ENCODE data around the gene XRN2. TPM values are rescaled to one million over a fixed set of nuclear protein-coding genes. Genes with fewer than 3 reads are reported as not detected.

The XRN2 gene
- polyA plus RNA-seq, 1 donor from 2014 or later = 142 TPM

GRCh38 chr20:21309678-21310467 is 6.7 kb downstream of the XRN2 start:
- no peaks in the 10 kb centered on the region for H3K9me3 ChIP-seq (ENCODE audit: low read length)
- H3K4me2 ChIP-seq (ENCODE audit: low read length) = peak overlapping the region; percentile 44
- no peaks in the 10 kb centered on the region for H3K9me2 ChIP-seq (ENCODE audit: insufficient read depth, low read length)
- no peaks in the 10 kb centered on the region for H3K27me3 ChIP-seq (ENCODE audit: insufficient read depth, low read depth, low read length)
- no peaks in the 10 kb centered on the region for H3F3A ChIP-seq (ENCODE audit: insufficient read depth, low read length, poor library complexity, severe bottlenecking)
- no peak overlapping the region for H3K9ac ChIP-seq (ENCODE audit: low read length)
- no peaks in the 10 kb centered on the region for H3K36me3 ChIP-seq (ENCODE audit: insufficient read depth, low read length)
- H4K20me1 ChIP-seq (ENCODE audit: insufficient read depth) = no peaks in the 10 kb centered on the region
- H3K79me2 ChIP-seq (replicated peaks; ENCODE audit: insufficient read depth, low read length) = peaks cover 73% of the 10 kb centered on the region
- H3K27ac ChIP-seq (ENCODE audit: low read length) = no peak overlapping the region
- H2AFZ ChIP-seq (ENCODE audit: low read depth, low read length) = no peak overlapping the region
- peak overlapping the region; percentile 8 for H3K4me3 ChIP-seq (ENCODE audit: low read length)
- TF ChIP-seq CTCF (IDR thresholded peaks at IDR 0.05; ENCODE audit: poor library complexity, severe bottlenecking) (no peak), MXI1 (conservative IDR thresholded peaks at IDR 0.05; ENCODE audit: poor library complexity, severe bottlenecking) (no peak), SMC3 (conservative IDR thresholded peaks at IDR 0.05; ENCODE audit: poor library complexity) (no peak), EZH2 (IDR thresholded peaks at IDR 0.05; ENCODE audit: borderline replicate concordance, insufficient read depth, low read length, poor library complexity, severe bottlenecking) (no peak), POLR2AphosphoS5 (IDR thresholded peaks at IDR 0.05) (no peak), REST (IDR thresholded peaks at IDR 0.05; ENCODE audit: borderline replicate concordance) (no peak), RAD21 (conservative IDR thresholded peaks at IDR 0.05) (no peak), TAF1 (IDR thresholded peaks at IDR 0.05; ENCODE audit: low read depth) (no peak), EP300 (conservative IDR thresholded peaks at IDR 0.05; ENCODE audit: poor library complexity, severe bottlenecking) (no peak)

GRCh38 chr20:21312813-21313474 is 9.8 kb downstream of the XRN2 start:
- H3K9me2 ChIP-seq (ENCODE audit: insufficient read depth, low read length) = no peaks in the 10 kb centered on the region
- H3K4me2 ChIP-seq (ENCODE audit: low read length) = no peak overlapping the region
- no peak overlapping the region for H3K4me3 ChIP-seq (ENCODE audit: low read length)
- no peaks in the 10 kb centered on the region for H3F3A ChIP-seq (ENCODE audit: insufficient read depth, low read length, poor library complexity, severe bottlenecking)
- no peak overlapping the region for H3K9ac ChIP-seq (ENCODE audit: low read length)
- H4K20me1 ChIP-seq (ENCODE audit: insufficient read depth) = no peaks in the 10 kb centered on the region
- H3K36me3 ChIP-seq (ENCODE audit: insufficient read depth, low read length) = no peaks in the 10 kb centered on the region
- H3K27me3 ChIP-seq (ENCODE audit: insufficient read depth, low read depth, low read length) = no peaks in the 10 kb centered on the region
- no peak for TF ChIP-seq RAD21 (conservative IDR thresholded peaks at IDR 0.05)
- no peak for TF ChIP-seq TAF1 (IDR thresholded peaks at IDR 0.05; ENCODE audit: low read depth)
- TF ChIP-seq EZH2 (IDR thresholded peaks at IDR 0.05; ENCODE audit: borderline replicate concordance, insufficient read depth, low read length, poor library complexity, severe bottlenecking) = no peak
- no peak for TF ChIP-seq SMC3 (conservative IDR thresholded peaks at IDR 0.05; ENCODE audit: poor library complexity)
- no peak for TF ChIP-seq EP300 (conservative IDR thresholded peaks at IDR 0.05; ENCODE audit: poor library complexity, severe bottlenecking)
- TF ChIP-seq POLR2AphosphoS5 (IDR thresholded peaks at IDR 0.05) = no peak
- no peak for TF ChIP-seq CTCF (IDR thresholded peaks at IDR 0.05; ENCODE audit: poor library complexity, severe bottlenecking)
- no peak for TF ChIP-seq MXI1 (conservative IDR thresholded peaks at IDR 0.05; ENCODE audit: poor library complexity, severe bottlenecking)
- no peak for TF ChIP-seq REST (IDR thresholded peaks at IDR 0.05; ENCODE audit: borderline replicate concordance)
- no peaks in the 10 kb centered on the region for H3K9me3 ChIP-seq (ENCODE audit: low read length)
- H3K27ac ChIP-seq (ENCODE audit: low read length) = no peak overlapping the region
- peaks cover 97% of the 10 kb centered on the region for H3K79me2 ChIP-seq (replicated peaks; ENCODE audit: insufficient read depth, low read length)
- no peak overlapping the region for H2AFZ ChIP-seq (ENCODE audit: low read depth, low read length)

Measured in neural cell (in vitro differentiated cells).